Keratinocyte (primary cell): ENCODE data around the gene MSL3B.

ENCODE experiments used
- DNase-seq: peaks from one replicate; pipeline ENCODE4 v3.0.0-alpha.2; 2011; ENCODE audit warnings: low read depth, missing footprints, low spot score
- FAIRE-seq: peaks from 2 replicates; lab custom pipeline; 2011; peaks lifted over from hg19 to GRCh38; lab: Jason Lieb, UNC
- H2AFZ ChIP-seq: 2 replicates; pipeline ENCODE4 v1.6.0; 2012; ENCODE audit warnings: low read length, control low read depth, inconsistent platforms; ENCODE audit not compliant: control insufficient read depth
- H3K27ac ChIP-seq: 2 replicates; pipeline ENCODE4 v1.5.1; 2011; ENCODE audit warnings: low read length; ENCODE audit not compliant: control insufficient read depth, insufficient read depth
- H3K27me3 ChIP-seq: 3 replicates; pipeline ENCODE4 v1.6.0; 2011; ENCODE audit warnings: low read length; ENCODE audit not compliant: control insufficient read depth, insufficient read depth; ENCODE audit errors: extremely low read depth
- H3K36me3 ChIP-seq, 2 experiments: 2 replicates in 1 of 2; 3 replicates in 1 of 2; pipeline ENCODE4 v1.5.1; 2011; ENCODE audit warnings: low read length in 2 of 2, mild to moderate bottlenecking in 1 of 2; ENCODE audit not compliant: control insufficient read depth in 2 of 2, insufficient read depth in 2 of 2; ENCODE audit errors: extremely low read depth in 1 of 2
- H3K4me1 ChIP-seq: 3 replicates; pipeline ENCODE4 v1.5.1; 2011; ENCODE audit warnings: low read length; ENCODE audit not compliant: control insufficient read depth, insufficient read depth; ENCODE audit errors: extremely low read depth
- H3K4me2 ChIP-seq: 3 replicates; pipeline ENCODE4 v1.6.0; 2011; ENCODE audit warnings: low read depth, low read length; ENCODE audit not compliant: control insufficient read depth, insufficient read depth; ENCODE audit errors: extremely low read depth
- H3K4me3 ChIP-seq, 3 experiments: fragments of 200-600 bp in 1 of 3; sonication (generic) in 1 of 3; 2 replicates in 2 of 3; 3 replicates in 1 of 3; pipeline ENCODE4 v1.5.1; 2011 to 2016; ENCODE audit warnings: low read length in 3 of 3, mild to moderate bottlenecking in 3 of 3, control low read depth in 2 of 3, inconsistent platforms in 1 of 3, low read depth in 1 of 3, mixed read lengths in 1 of 3, mixed run types in 1 of 3, moderate library complexity in 1 of 3; ENCODE audit not compliant: control insufficient read depth in 2 of 3, insufficient read depth in 2 of 3; ENCODE audit errors: extremely low read depth in 1 of 3
- H3K79me2 ChIP-seq: 2 replicates; pipeline ENCODE4 v1.6.0; 2012; ENCODE audit warnings: low read length; ENCODE audit not compliant: control insufficient read depth, insufficient read depth
- H3K9ac ChIP-seq: 3 replicates; pipeline ENCODE4 v1.6.0; 2011; ENCODE audit warnings: low read length; ENCODE audit not compliant: control insufficient read depth, insufficient read depth; ENCODE audit errors: extremely low read depth
- H3K9me1 ChIP-seq: 3 replicates; pipeline ENCODE4 v1.6.0; 2011; ENCODE audit warnings: low read length; ENCODE audit not compliant: control insufficient read depth, insufficient read depth; ENCODE audit errors: extremely low read depth
- H3K9me3 ChIP-seq: 2 replicates; pipeline ENCODE4 v1.5.1; 2012; ENCODE audit warnings: low read depth, low read length; ENCODE audit not compliant: control insufficient read depth
- H4K20me1 ChIP-seq: 3 replicates; pipeline ENCODE4 v1.6.0; 2011; ENCODE audit warnings: low read length; ENCODE audit not compliant: control insufficient read depth, insufficient read depth; ENCODE audit errors: extremely low read depth
- EZH2 ChIP-seq: IDR thresholded peaks from one replicate; pipeline ENCODE4 v1.6.1; 2012; ENCODE audit warnings: inconsistent platforms, mild to moderate bottlenecking, low read length, moderate library complexity
- dilution Hi-C: fragments of 300-500 bp; cut with MboI; formaldehyde crosslinking; loops from one replicate; pipeline ENCODE4 v1.7.0; 2020; ENCODE audit warnings: low sequenced_read_pairs; ENCODE audit not compliant: extremely low pct_ligation_motif_present
- TF ChIP-seq, protein P1 (sequence below), 3 experiments: IDR thresholded peaks in 1 of 3; conservative IDR thresholded peaks in 1 of 3; optimal IDR thresholded peaks in 1 of 3; 2 replicates in 2 of 3; 3 replicates in 1 of 3; pipeline versions ENCODE3 to v1.5.1; 2011; ENCODE audit warnings: low read length in 3 of 3, mild to moderate bottlenecking in 3 of 3, moderate library complexity in 2 of 3, control low read depth in 1 of 3, inconsistent platforms in 1 of 3; ENCODE audit not compliant: insufficient read depth in 2 of 3; ENCODE audit errors: extremely low read depth in 1 of 3

MSL3B gene

DNA sequence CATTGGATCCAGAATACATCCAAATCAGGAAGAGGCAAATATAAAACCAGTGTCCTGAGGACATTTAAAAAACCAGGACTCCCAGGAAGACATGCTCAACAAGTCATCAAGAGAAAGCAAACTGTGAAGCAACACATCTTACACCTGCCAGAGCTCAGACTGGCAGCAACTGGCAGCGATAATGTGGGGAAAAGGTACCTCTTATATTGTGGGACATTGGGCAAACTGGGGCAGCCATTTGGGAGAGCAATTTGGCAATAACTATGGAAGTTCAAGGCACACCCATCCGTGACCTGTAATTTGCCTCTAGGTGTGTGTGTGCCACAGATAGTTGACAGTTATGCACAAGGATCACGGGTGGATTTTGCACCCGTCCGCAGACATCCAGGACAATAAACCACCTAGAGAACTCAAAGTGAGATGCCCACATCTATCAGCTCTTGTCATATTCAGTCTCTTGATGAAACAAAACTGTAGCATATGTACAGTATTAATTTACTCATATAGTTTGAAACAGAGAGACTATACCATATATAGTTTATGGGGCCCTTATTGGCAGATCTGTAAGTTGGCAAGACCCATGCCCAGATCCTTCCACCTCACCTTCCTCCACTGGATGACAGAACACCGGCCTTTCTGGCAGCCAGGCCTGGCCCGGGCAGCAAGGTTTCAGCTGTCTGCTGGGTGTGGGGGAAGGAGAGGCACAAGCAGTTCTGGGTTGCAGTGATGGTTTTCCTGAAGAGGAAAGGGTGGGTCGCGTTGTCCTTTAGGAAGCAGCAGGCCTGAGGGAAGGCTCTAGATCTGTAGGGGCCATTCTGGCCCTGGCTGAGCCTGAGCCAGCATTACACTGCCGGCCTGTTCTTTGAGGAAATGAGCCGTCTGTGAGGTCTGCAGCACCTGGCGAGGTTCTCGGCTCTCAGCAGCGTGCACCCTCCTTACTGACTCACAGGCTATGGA is 32.7 kb downstream of the MSL3B start:
- Histone ChIP-seq H4K20me1 (peaks cover under 1% of the 10 kb centered on the region), H3K9me1 (no peaks in the 10 kb centered on the region), H3K4me2 (no peak overlapping the region), H3K9ac (no peak overlapping the region), H3K9me3 (no peaks in the 10 kb centered on the region), H3K36me3 (peaks cover 0 to 36% of the 10 kb centered on the region in 2 experiments), H3K27ac (no peak overlapping the region), H3K4me3 (no peak overlapping the region), H3K79me2 (peaks cover 34% of the 10 kb centered on the region), H3K4me1 (peaks cover 4% of the 10 kb centered on the region), H3K27me3 (no peaks in the 10 kb centered on the region), H2AFZ (no peak overlapping the region)
- no peak for DNase-seq
- dilution Hi-C loops: no loop called here
- TF ChIP-seq, protein P1, sequence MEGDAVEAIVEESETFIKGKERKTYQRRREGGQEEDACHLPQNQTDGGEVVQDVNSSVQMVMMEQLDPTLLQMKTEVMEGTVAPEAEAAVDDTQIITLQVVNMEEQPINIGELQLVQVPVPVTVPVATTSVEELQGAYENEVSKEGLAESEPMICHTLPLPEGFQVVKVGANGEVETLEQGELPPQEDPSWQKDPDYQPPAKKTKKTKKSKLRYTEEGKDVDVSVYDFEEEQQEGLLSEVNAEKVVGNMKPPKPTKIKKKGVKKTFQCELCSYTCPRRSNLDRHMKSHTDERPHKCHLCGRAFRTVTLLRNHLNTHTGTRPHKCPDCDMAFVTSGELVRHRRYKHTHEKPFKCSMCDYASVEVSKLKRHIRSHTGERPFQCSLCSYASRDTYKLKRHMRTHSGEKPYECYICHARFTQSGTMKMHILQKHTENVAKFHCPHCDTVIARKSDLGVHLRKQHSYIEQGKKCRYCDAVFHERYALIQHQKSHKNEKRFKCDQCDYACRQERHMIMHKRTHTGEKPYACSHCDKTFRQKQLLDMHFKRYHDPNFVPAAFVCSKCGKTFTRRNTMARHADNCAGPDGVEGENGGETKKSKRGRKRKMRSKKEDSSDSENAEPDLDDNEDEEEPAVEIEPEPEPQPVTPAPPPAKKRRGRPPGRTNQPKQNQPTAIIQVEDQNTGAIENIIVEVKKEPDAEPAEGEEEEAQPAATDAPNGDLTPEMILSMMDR (optimal IDR thresholded peaks at IDR 0.05 in 1 of 3, IDR thresholded peaks at IDR 0.05 in 1 of 3, conservative IDR thresholded peaks at IDR 0.05 in 1 of 3; ENCODE audit: extremely low read depth in 1 of 3, insufficient read depth in 2 of 3, low read length in 3 of 3): no peak
- TF ChIP-seq EZH2: no peak
- no peak for FAIRE-seq

DNA sequence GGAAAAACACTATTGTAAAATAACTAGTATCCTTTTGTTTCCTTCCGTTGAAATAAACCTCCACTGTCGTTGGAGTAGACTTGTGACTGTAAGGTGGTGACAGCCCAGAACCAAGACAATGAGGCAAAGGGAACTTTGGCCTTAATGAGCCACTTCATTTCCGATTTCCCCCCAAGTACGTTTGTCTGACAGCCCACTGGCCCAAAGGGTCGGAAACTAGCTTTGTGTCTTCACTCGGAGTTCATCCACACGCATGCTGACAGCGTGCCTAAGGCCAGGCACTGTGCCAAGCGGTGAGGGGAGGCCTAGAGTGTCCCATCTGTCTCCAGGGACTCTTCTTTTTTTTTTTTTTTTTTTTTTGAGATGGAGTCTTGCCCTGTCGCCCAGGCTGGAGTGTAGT is 34.8 kb downstream of the MSL3B start:
- dilution Hi-C loops: no loop called here
- no peak overlapping the region for H3K27ac ChIP-seq
- no peak overlapping the region for H3K4me2 ChIP-seq
- H3K79me2 ChIP-seq: peaks cover 12% of the 10 kb centered on the region
- peaks cover 10% of the 10 kb centered on the region for H3K4me1 ChIP-seq
- H2AFZ ChIP-seq: no peak overlapping the region
- H3K36me3 ChIP-seq: peaks cover 0 to 23% of the 10 kb centered on the region in 2 experiments
- TF ChIP-seq, protein P1 (optimal IDR thresholded peaks at IDR 0.05 in 1 of 3, IDR thresholded peaks at IDR 0.05 in 1 of 3, conservative IDR thresholded peaks at IDR 0.05 in 1 of 3; ENCODE audit: extremely low read depth in 1 of 3, insufficient read depth in 2 of 3, low read length in 3 of 3): no peak
- TF ChIP-seq EZH2: no peak
- FAIRE-seq (no peak), DNase-seq (no peak)
- no peak overlapping the region for H3K9ac ChIP-seq
- H3K27me3 ChIP-seq: no peaks in the 10 kb centered on the region
- H3K4me3 ChIP-seq: no peak overlapping the region
- no peaks in the 10 kb centered on the region for H3K9me3 ChIP-seq
- no peaks in the 10 kb centered on the region for H3K9me1 ChIP-seq
- H4K20me1 ChIP-seq: no peaks in the 10 kb centered on the region
